A549 (cell line): ENCODE results near the gene POLR2F. TPM values are rescaled to one million over a fixed set of nuclear protein-coding genes. Genes with fewer than 3 reads are reported as not detected.
"Not testable (repeated sequence)": the region's sequence is repeated elsewhere in the genome, so short reads cannot be mapped to it uniquely, and the experiment has no call there.

Experiments used
- ATAC-seq, 2 experiments: fragments of 200-7000 bp in 1 of 2; fragments of >200 bp in 1 of 2; cut with Nextera tagmentation in 1 of 2; cut with Tn5 transposase in 1 of 2; 3 replicates each; pipeline versions ENCODE4 v1.8.0 to v1.9.1; 2018 to 2020; ENCODE audit warnings: mild to moderate bottlenecking in 1 of 2, moderate library complexity in 1 of 2
- CTCF ChIA-PET: fragments of 300-600 bp; sonication (Branson Sonifier 250); formaldehyde crosslinking; extraction: SDS; loops from one replicate; lab custom pipeline; 2021; ENCODE audit warnings: antibody characterized with exemption, inconsistent platforms; lab: Yijun Ruan, JAX
- POLR2A ChIA-PET: fragments of 350-600 bp; formaldehyde crosslinking; extraction: SDS; loops from one replicate; lab custom pipeline; 2021; ENCODE audit warnings: antibody characterized with exemption, inconsistent platforms; lab: Yijun Ruan, JAX
- DNase-seq, 2 experiments: peaks; one replicate each; pipeline versions ENCODE4 v3.0.0 to v3.0.0-alpha.2; 2011 to 2016; ENCODE audit warnings: low read depth in 1 of 2, low spot score in 1 of 2
- FAIRE-seq: peaks from 2 replicates; lab custom pipeline; 2011; peaks lifted over from hg19 to GRCh38; lab: Jason Lieb, UNC
- H3K27ac ChIP-seq, 2 experiments: fragments of >200 bp; sonication (Bioruptor Twin); formaldehyde crosslinking; 3 replicates each; pipeline ENCODE4 v1.5.1; 2016 to 2017
- H3K4me1 ChIP-seq: fragments of >200 bp; sonication (Bioruptor Twin); formaldehyde crosslinking; 3 replicates; pipeline ENCODE4 v1.6.1; 2016
- H3K4me2 ChIP-seq: fragments of >200 bp; sonication (Bioruptor Twin); formaldehyde crosslinking; 3 replicates; pipeline ENCODE4 v1.6.1; 2016
- H3K4me3 ChIP-seq: fragments of >200 bp; sonication (Bioruptor Twin); formaldehyde crosslinking; 3 replicates; pipeline ENCODE4 v1.5.1; 2016
- H3K9me3 ChIP-seq: fragments of >200 bp; sonication (Bioruptor Twin); formaldehyde crosslinking; 3 replicates; pipeline ENCODE4 v1.6.1; 2016
- CBX2 ChIP-seq: fragments of 200-600 bp; sonication (generic); IDR thresholded peaks from 2 replicates; pipeline ENCODE4 v1.6.1; 2016; ENCODE audit warnings: low read depth, mild to moderate bottlenecking, borderline replicate concordance
- CBX8 ChIP-seq: fragments of 200-600 bp; sonication (generic); IDR thresholded peaks from 2 replicates; pipeline ENCODE4 v1.6.1; 2016
- E2F6 ChIP-seq: IDR thresholded peaks from 2 replicates; pipeline ENCODE4 v1.6.1; 2012; ENCODE audit warnings: low read depth, borderline replicate concordance
- HEYL ChIP-seq: fragments of 250-450 bp; sonication (Bioruptor Pico); IDR thresholded peaks from 2 replicates; pipeline ENCODE4 v1.8.0; 2021; ENCODE audit warnings: mild to moderate bottlenecking, moderate library complexity
- HOXA7 ChIP-seq: fragments of 250-450 bp; sonication (Bioruptor Pico); IDR thresholded peaks from 2 replicates; pipeline ENCODE4 v1.5.0; 2020; ENCODE audit warnings: mild to moderate bottlenecking, moderate library complexity
- HOXB13 ChIP-seq: fragments of 250-450 bp; sonication (Bioruptor Pico); IDR thresholded peaks from 2 replicates; pipeline ENCODE4 v1.5.0; 2020; ENCODE audit warnings: low read depth, mild to moderate bottlenecking, moderate library complexity
- HOXB5 ChIP-seq: fragments of 250-450 bp; sonication (Bioruptor Pico); IDR thresholded peaks from 2 replicates; pipeline ENCODE4 v1.5.0; 2020; ENCODE audit warnings: mild to moderate bottlenecking, moderate library complexity
- KDM5A ChIP-seq: fragments of 200-600 bp; sonication (generic); IDR thresholded peaks from 2 replicates; pipeline ENCODE4 v1.6.1; 2016; ENCODE audit warnings: antibody characterized with exemption, mild to moderate bottlenecking
- MAFK ChIP-seq: fragments of 450-650 bp; IDR thresholded peaks from 2 replicates; pipeline ENCODE4 v1.6.1; 2014; ENCODE audit not compliant: partially characterized antibody
- MAX ChIP-seq: IDR thresholded peaks from 2 replicates; pipeline ENCODE4 v1.6.1; 2012
- NPAS2 ChIP-seq: fragments of 250-450 bp; sonication (Bioruptor Pico); IDR thresholded peaks from 2 replicates; pipeline ENCODE4 v1.8.0; 2022; ENCODE audit warnings: mild to moderate bottlenecking, moderate library complexity, borderline replicate concordance
- NR3C1 ChIP-seq: fragments of >200 bp; sonication (Bioruptor Twin); formaldehyde crosslinking; IDR thresholded peaks from 3 replicates; pipeline ENCODE4 v1.6.1; 2017
- PHF8 ChIP-seq: fragments of 200-600 bp; sonication (generic); IDR thresholded peaks from 2 replicates; pipeline ENCODE4 v1.6.1; 2016; ENCODE audit warnings: low read depth, mild to moderate bottlenecking, antibody characterized with exemption, moderate library complexity, borderline replicate concordance
- RNF2 ChIP-seq: fragments of 200-600 bp; sonication (generic); IDR thresholded peaks from 2 replicates; pipeline ENCODE4 v1.6.1; 2016; ENCODE audit warnings: low read depth, mild to moderate bottlenecking, antibody characterized with exemption, moderate library complexity, borderline replicate concordance
- SMC3 ChIP-seq: fragments of >200 bp; sonication (Bioruptor Twin); formaldehyde crosslinking; IDR thresholded peaks from 3 replicates; pipeline ENCODE4 v1.6.1; 2018; ENCODE audit warnings: inconsistent platforms
- SREBF2 ChIP-seq: fragments of 450-650 bp; IDR thresholded peaks from 2 replicates; pipeline ENCODE4 v1.6.1; 2014; ENCODE audit warnings: mild to moderate bottlenecking, moderate library complexity
- TFCP2L1 ChIP-seq: fragments of 250-450 bp; sonication (Bioruptor Pico); IDR thresholded peaks from 2 replicates; pipeline ENCODE4 v1.5.0; 2021; ENCODE audit warnings: mild to moderate bottlenecking
- ZC3H11A ChIP-seq: fragments of 450-650 bp; IDR thresholded peaks from 2 replicates; pipeline ENCODE4 v1.6.1; 2014; ENCODE audit warnings: antibody characterized with exemption, mild to moderate bottlenecking
- WGBS: methylation state at CpG from one replicate; pipeline ENCODE4 v1.1.6; 2017; ENCODE audit errors: missing lambda C conversion rate; 5-methylcytosine and 5-hydroxymethylcytosine counted together
- polyA plus RNA-seq, 4 experiments: library from polyadenylated mRNA; depleted of rRNA in 3 of 4; stranded (reverse); fragments of >200 nt; fragmentation: RNase III in 1 of 4; extraction: RNeasy Plus Mini Kit Qiagen cat#74134 plus additional on column Dnase treatment in 1 of 4; gene quantifications; 2 replicates in 3 of 4; 3 replicates in 1 of 4; pipeline ENCODE4 v1.2.3, GENCODE V29; 2011 to 2017
- TF ChIP-seq, protein P1 (sequence below): fragments of 250-450 bp; sonication (Bioruptor Pico); IDR thresholded peaks from 2 replicates; pipeline ENCODE4 v1.5.0; 2021; ENCODE audit warnings: mild to moderate bottlenecking, moderate library complexity, borderline replicate concordance
- TF ChIP-seq, protein P2 (sequence below): fragments of 250-450 bp; sonication (Bioruptor Pico); IDR thresholded peaks from 2 replicates; pipeline ENCODE4 v1.5.0; 2020; ENCODE audit warnings: low read depth, mild to moderate bottlenecking, moderate library complexity

POLR2F gene
- polyA plus RNA-seq, 2 of the 4 experiments (the other 2 are of a cell fraction) = 90.0 to 183 TPM

- ATAC-seq, FAIRE-seq: not testable (repeated sequence)
- CTCF ChIA-PET = interaction anchor here (0.6 to 2.0 kb wide), 2 partner anchors 14 to 283 kb away, joined by 4 to 10 read pairs; no protein-coding TSS in a partner anchor
These were observed 6.2 kb upstream of the POLR2F start for GRCh38 chr22:37947142-37947795.

GRCh38 chr22:37951305-37951704 is 2.2 kb upstream of the POLR2F start:
- ChIA-PET CTCF (interaction anchor here (0.6 to 1.1 kb wide), 2 partner anchors 12 to 284 kb away, joined by 3 to 4 read pairs; no protein-coding TSS in a partner anchor), POLR2A (no interaction called here)
- Histone ChIP-seq H3K4me3 (no peak overlapping the region), H3K9me3 (no peaks in the 10 kb centered on the region), H3K4me2 (no peak overlapping the region), H3K4me1 (peaks cover 7% of the 10 kb centered on the region; the same call in 2 of the 3 replicates), H3K27ac (no peak overlapping the region)
- TF ChIP-seq HOXB5 (CRISPR knock-in tag) (no peak), PHF8 (no peak), MAX (no peak), CBX2 (no peak), ZC3H11A (no peak), RNF2 (no peak), CBX8 (no peak), SREBF2 (no peak), HEYL (CRISPR knock-in tag) (no peak), HOXB13 (CRISPR knock-in tag) (no peak)
- TF ChIP-seq, protein P1, sequence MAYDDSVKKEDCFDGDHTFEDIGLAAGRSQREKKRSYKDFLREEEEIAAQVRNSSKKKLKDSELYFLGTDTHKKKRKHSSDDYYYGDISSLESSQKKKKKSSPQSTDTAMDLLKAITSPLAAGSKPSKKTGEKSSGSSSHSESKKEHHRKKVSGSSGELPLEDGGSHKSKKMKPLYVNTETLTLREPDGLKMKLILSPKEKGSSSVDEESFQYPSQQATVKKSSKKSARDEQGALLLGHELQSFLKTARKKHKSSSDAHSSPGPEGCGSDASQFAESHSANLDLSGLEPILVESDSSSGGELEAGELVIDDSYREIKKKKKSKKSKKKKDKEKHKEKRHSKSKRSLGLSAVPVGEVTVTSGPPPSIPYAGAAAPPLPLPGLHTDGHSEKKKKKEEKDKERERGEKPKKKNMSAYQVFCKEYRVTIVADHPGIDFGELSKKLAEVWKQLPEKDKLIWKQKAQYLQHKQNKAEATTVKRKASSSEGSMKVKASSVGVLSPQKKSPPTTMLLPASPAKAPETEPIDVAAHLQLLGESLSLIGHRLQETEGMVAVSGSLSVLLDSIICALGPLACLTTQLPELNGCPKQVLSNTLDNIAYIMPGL (CRISPR knock-in tag) = no peak
- TF ChIP-seq, protein P2, sequence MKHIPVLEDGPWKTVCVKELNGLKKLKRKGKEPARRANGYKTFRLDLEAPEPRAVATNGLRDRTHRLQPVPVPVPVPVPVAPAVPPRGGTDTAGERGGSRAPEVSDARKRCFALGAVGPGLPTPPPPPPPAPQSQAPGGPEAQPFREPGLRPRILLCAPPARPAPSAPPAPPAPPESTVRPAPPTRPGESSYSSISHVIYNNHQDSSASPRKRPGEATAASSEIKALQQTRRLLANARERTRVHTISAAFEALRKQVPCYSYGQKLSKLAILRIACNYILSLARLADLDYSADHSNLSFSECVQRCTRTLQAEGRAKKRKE (CRISPR knock-in tag) = no peak
- 62% methylated on average over 8 of the region's 8 CpGs for WGBS
- peak; percentile 10 to 45 for DNase-seq
- no peak for FAIRE-seq
- ATAC-seq = peak in 1 of 2 experiments; percentile 25; a peak in 3 of 6 replicates

More at GRCh38 chr22:37947142-37947795, 6.2 kb upstream of the POLR2F start:
- H3K4me3 ChIP-seq, H3K4me1 ChIP-seq, DNase-seq, H3K27ac ChIP-seq, H3K4me2 ChIP-seq, POLR2A ChIA-PET, H3K9me3 ChIP-seq: not testable (repeated sequence)
- 91% methylated on average over 14 of the region's 14 CpGs for WGBS

DNA sequence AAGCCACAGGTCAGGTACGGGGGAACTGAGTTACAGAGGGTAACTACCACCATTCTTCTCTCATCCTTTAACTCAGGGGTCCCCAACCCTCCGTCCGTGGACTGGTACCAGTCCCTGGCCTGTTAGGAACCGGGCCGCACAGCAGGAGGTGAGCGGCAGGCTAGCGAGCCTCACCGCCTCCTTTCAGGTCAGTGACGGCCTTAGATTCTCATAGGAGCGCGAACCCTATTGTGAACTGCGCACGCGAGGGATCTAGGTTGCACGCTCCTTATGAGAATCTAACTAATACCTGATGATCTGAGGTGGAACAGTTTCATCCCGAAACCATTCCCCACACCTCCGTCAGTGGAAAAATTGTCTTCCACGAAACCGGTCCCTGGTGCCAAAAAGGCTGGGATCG is 870 bp upstream of the POLR2F start:
- ATAC-seq, DNase-seq, POLR2A ChIA-PET, H3K4me1 ChIP-seq, FAIRE-seq, H3K9me3 ChIP-seq: not testable (repeated sequence)
- WGBS = 66% methylated on average over 14 of the region's 20 CpGs
- Histone ChIP-seq H3K27ac (peak overlapping the region in 1 of 2 experiments; percentile 99; a peak in 3 of 6 replicates), H3K4me3 (peak overlapping the region; percentile 79), H3K4me2 (peak overlapping the region; percentile 97)
- CTCF ChIA-PET = interaction anchor here (1.1 to 1.3 kb wide), 2 partner anchors 10 to 13 kb away, joined by 3 to 4 read pairs; no protein-coding TSS in a partner anchor

- Histone ChIP-seq H3K4me1 (peaks cover 7% of the 10 kb centered on the region; the same call in 2 of the 3 replicates), H3K4me3 (peak overlapping the region; percentile 79), H3K27ac (peak overlapping the region; percentile 87 to 99), H3K9me3 (no peaks in the 10 kb centered on the region), H3K4me2 (peak overlapping the region; percentile 97)
- ATAC-seq (peak; percentile 76 to 84), FAIRE-seq (no peak), DNase-seq (peak in 1 of 2 experiments; percentile 16)
- CTCF ChIA-PET = interaction anchor here (1.0 to 1.3 kb wide), 2 partner anchors 13 to 99 kb away, joined by 4 read pairs; no protein-coding TSS in a partner anchor
- POLR2A ChIA-PET = interaction anchor here (0.7 to 1.2 kb wide), 3 partner anchors 47 to 145 kb away, joined by 3 to 7 read pairs (median 5); partner anchors contain the start of genes GCAT and MICALL1
- TF ChIP-seq NR3C1 = no peak
- TF ChIP-seq HEYL (CRISPR knock-in tag) = no peak
- TF ChIP-seq NPAS2 (CRISPR knock-in tag) = no peak
- no peak for TF ChIP-seq MAX
- no peak for TF ChIP-seq CBX8
- no peak for TF ChIP-seq E2F6
- TF ChIP-seq TFCP2L1 (CRISPR knock-in tag) = no peak
- TF ChIP-seq KDM5A = no peak
- TF ChIP-seq SMC3 = no peak
- no peak for TF ChIP-seq RNF2
- TF ChIP-seq MAFK = no peak
- no peak for TF ChIP-seq HOXB5 (CRISPR knock-in tag)
- no peak for TF ChIP-seq HOXA7 (CRISPR knock-in tag)
- whole genome bisulfite sequencing = 5% methylated on average over 7 of the region's 13 CpGs
These were observed 450 bp upstream of the POLR2F start for GRCh38 chr22:37953062-37953436.
